GM18858 (cell line): ENCODE measurements around the gene PSMC1.

Experiments
- ATAC-seq: cut with Tn5 transposase; IDR thresholded peaks from one replicate; pipeline ENCODE4 v1.9.1; 2021; ENCODE audit not compliant: unreplicated experiment

Gene PSMC1

GRCh38 chr14:90301122-90301521 is 44.8 kb downstream of the PSMC1 start:
- no peak for ATAC-seq

- ATAC-seq = no peak
These were observed 45.3 kb downstream of the PSMC1 start for GRCh38 chr14:90301668-90302090.

GRCh38 chr14:90302529-90303303 is 46.4 kb downstream of the PSMC1 start:
- no peak for ATAC-seq

- ATAC-seq = no peak
These were observed 47.1 kb downstream of the PSMC1 start for GRCh38 chr14:90303473-90303872.

- no peak for ATAC-seq
These were observed 48.1 kb downstream of the PSMC1 start for GRCh38 chr14:90304502-90304901.

GRCh38 chr14:90305176-90305601 is 48.8 kb downstream of the PSMC1 start:
- ATAC-seq = no peak

- ATAC-seq = no peak
These were observed 52.2 kb downstream of the PSMC1 start for GRCh38 chr14:90308561-90308960.

GRCh38 chr14:90317286-90317685 is 60.9 kb downstream of the PSMC1 start:
- ATAC-seq = no peak

GRCh38 chr14:90318016-90318415 is 61.7 kb downstream of the PSMC1 start:
- ATAC-seq = no peak

GRCh38 chr14:90319173-90319572 is 62.8 kb downstream of the PSMC1 start:
- no peak for ATAC-seq

- ATAC-seq = no peak
These were observed 63.5 kb downstream of the PSMC1 start for GRCh38 chr14:90319634-90320541.

- ATAC-seq = no peak
These were observed 65.5 kb downstream of the PSMC1 start for GRCh38 chr14:90321891-90322290.
